CD4-positive, alpha-beta T cell treated with Interleukin-1 beta for 1 hour (primary cell): Measurements from ENCODE around the gene SSX2B.
"Not testable (repeated sequence)": the region's sequence is repeated elsewhere in the genome, so short reads cannot be mapped to it uniquely, and the experiment has no call there.

Experiments
- DNase-seq, 2 donors: peaks; one replicate each; pipeline ENCODE4 v3.0.0-alpha.2; 2020 to 2022

The SSX2B gene, protein sequence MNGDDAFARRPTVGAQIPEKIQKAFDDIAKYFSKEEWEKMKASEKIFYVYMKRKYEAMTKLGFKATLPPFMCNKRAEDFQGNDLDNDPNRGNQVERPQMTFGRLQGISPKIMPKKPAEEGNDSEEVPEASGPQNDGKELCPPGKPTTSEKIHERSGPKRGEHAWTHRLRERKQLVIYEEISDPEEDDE

GRCh38 chrX:52750952-52751351 lies at the start of gene SSX2B:
Gene SSX2B (plus strand): TSS chrX:52751252. CDS start chrX:52752681, 1,429 bp downstream.
- DNase-seq = not testable (repeated sequence)

GRCh38 chrX:52707078-52707477 lies 44.0 kb upstream of the SSX2B start, which contains the start of gene SSX2:
Gene SSX2 (minus strand): TSS chrX:52707178. CDS start chrX:52705749, 1,429 bp downstream.
- not testable (repeated sequence) for DNase-seq

DNA sequence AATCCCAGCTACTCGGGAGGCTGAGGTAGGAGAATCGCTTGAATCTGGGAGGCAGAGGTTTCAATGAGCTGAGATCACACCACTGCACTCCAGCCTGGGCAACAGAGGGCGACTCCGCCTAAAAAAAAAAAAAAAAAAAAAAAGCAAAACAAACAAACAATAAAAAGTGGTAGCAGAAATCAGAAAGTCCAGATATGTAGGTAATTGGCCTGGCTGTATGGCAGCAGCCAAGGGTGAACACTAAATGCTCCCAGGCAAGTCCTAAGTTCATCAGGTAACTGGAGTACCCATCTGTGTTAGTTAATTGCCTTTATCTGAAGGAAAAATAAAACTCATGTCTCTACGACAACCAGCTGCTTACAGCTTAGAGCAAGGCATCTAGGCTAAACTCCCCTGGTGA lies 14.9 kb downstream of the SSX2B start:
- not testable (repeated sequence) for DNase-seq

DNA sequence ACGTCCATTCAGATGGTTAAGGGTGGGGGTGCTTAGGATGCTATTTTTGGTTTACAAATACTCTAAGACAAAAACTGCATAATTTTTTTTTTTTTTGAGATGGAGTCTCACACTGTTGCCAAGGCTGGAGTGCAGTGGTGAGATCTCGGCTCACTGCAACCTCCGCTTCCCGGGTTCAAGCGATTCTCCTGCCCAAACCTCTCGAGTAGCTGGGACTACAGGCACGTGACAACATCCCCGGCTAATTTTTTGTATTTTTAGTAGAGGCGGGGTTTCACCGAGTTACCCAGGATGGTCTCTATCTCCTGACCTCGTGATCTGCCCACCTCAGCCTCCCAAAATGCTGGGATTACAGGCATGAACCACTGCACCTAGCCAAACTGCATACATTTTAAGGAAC lies 22.5 kb downstream of the SSX2B start:
- not testable (repeated sequence) for DNase-seq

DNA sequence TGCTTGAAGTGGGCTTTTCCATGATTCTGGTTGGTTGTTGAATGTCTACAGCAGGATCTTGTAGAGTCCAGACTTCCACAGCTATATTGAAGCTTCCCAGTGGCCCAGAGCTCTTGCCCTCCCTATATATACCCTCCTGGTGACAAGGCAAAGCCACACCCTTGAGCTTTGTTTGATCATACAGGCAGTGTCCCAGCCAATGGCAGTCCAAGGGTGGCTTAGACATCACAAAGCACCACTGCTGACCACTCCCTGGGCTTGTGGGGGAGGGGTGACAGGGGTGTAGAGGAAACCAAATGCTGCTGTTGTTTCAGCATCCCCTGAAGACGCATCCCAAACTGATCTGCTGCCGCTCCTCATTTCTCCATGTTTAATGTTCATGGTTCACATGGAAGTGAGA lies 46.3 kb downstream of the SSX2B start, which contains the start of gene SPANXN5:
TSS of gene SPANXN5 (minus strand) at position 101 of the 400 bp plus-strand sequence. CDS start at position 22, 79 bp downstream.
- not testable (repeated sequence) for DNase-seq

GRCh38 chrX:52804876-52805275 lies 53.8 kb downstream of the SSX2B start:
- DNase-seq = not testable (repeated sequence)
